GM18526 (cell line): ENCODE results near the gene SH3RF3.

Experiments used
- POLR2A ChIP-seq: IDR thresholded peaks from 3 replicates; pipeline ENCODE4 v1.6.1; 2011; ENCODE audit not compliant: insufficient read length; ENCODE audit errors: extremely low read depth

The SH3RF3 gene

GRCh38 chr2:109206569-109207146 is 77.7 kb downstream of the SH3RF3 start:
- TF ChIP-seq POLR2A, result no peak

- no peak for TF ChIP-seq POLR2A
Observed at GRCh38 chr2:109207176-109207575, 78.2 kb downstream of the SH3RF3 start.

- no peak for TF ChIP-seq POLR2A
Observed at GRCh38 chr2:109208071-109208950, 79.3 kb downstream of the SH3RF3 start.

- TF ChIP-seq POLR2A, result no peak
Observed at GRCh38 chr2:109208951-109209335, 79.9 kb downstream of the SH3RF3 start.

- no peak for TF ChIP-seq POLR2A
Observed at GRCh38 chr2:109209412-109209811, 80.4 kb downstream of the SH3RF3 start.

GRCh38 chr2:109209941-109210340 is 80.9 kb downstream of the SH3RF3 start:
- no peak for TF ChIP-seq POLR2A

GRCh38 chr2:109210431-109211200 is 81.6 kb downstream of the SH3RF3 start:
- no peak for TF ChIP-seq POLR2A

GRCh38 chr2:109211315-109211714 is 82.3 kb downstream of the SH3RF3 start:
- TF ChIP-seq POLR2A, result no peak

GRCh38 chr2:109212836-109213563 is 84.0 kb downstream of the SH3RF3 start:
- TF ChIP-seq POLR2A, result no peak

- TF ChIP-seq POLR2A, result no peak
Observed at GRCh38 chr2:109213646-109214433, 84.8 kb downstream of the SH3RF3 start.

- TF ChIP-seq POLR2A, result no peak
Observed at GRCh38 chr2:109214651-109215371, 85.8 kb downstream of the SH3RF3 start.

- no peak for TF ChIP-seq POLR2A
Observed at GRCh38 chr2:109215866-109216265, 86.9 kb downstream of the SH3RF3 start.

GRCh38 chr2:109216332-109216731 is 87.3 kb downstream of the SH3RF3 start:
- TF ChIP-seq POLR2A, result no peak

- TF ChIP-seq POLR2A, result no peak
Observed at GRCh38 chr2:109217362-109218086, 88.5 kb downstream of the SH3RF3 start.
